ENCODE measurements around the gene PEAK3.

PEAK3 gene

DNA sequence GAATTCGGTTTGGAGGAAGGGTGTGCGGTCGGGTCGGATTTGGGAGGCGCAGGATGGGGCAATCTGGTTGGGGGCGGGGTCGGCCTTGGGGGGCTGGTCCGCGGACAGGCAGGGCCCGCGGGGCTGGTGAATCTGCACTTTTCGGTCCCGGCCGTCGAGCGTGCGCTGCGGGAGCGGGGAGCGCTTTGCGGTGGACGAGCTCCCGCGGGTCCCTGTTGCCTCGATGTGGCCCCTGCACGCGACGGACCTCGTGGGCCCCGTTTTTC, 11.9 kb downstream of the PEAK3 start:
- in situ Hi-C loops (cut with HindIII; ENCODE audit: low pct_unique_long_range_greater_than_20kb, low sequenced_read_pairs), result no loop called here
- no peak for TF ChIP-seq JUND (IDR thresholded peaks at IDR 0.05; ENCODE audit: low read depth)
- no peak for DNase-seq (ENCODE audit: low read depth in 1 of 2, low spot score in 1 of 2)

DNA sequence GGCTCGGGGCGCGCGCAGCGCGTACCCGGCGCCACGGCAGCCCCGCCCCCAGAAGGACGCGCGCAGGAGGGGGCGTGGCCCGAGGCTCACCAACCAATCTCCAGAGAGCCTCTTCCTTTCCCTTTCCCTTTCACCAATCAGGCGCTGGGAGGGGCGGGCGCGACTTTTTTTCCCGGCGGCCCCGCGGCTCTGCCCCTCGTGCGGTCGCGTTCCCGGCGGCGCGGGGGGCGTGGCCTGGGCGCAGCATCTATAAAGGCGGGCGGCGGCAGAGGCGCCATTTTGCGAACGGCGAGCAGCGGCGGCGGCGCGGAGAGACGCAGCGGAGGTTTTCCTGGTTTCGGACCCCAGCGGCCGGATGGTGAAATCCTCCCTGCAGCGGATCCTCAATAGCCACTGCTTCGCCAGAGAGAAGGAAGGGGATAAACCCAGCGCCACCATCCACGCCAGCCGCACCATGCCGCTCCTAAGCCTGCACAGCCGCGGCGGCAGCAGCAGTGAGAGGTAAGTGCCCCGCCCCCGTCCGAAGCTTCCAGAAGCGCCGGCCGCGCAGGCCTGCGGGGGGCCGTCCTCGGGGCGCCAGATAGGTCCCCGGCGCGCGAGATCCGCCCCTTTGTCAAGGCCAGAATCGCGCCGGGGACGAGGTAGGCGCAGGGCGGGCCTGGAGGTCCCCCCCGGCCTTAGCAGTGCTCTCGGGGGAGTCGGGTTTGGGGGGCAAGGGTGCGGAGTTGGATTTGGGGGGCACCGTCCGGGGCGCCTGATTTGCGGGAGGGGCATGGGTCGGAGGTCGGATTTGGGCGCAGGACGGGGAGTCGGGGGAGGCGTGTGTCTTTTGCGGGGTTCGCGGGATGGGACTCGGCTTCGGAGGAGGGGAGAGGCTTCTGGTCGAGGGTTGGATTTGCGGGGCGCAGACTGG, 12.5 kb downstream of the PEAK3 start:
- DNase-seq (ENCODE audit: low read depth in 1 of 2, low spot score in 1 of 2), result peak; percentile 96 to 99
- TF ChIP-seq JUND (IDR thresholded peaks at IDR 0.05; ENCODE audit: low read depth), result no peak
- in situ Hi-C loops (cut with HindIII; ENCODE audit: low pct_unique_long_range_greater_than_20kb, low sequenced_read_pairs), result no loop called here

DNA sequence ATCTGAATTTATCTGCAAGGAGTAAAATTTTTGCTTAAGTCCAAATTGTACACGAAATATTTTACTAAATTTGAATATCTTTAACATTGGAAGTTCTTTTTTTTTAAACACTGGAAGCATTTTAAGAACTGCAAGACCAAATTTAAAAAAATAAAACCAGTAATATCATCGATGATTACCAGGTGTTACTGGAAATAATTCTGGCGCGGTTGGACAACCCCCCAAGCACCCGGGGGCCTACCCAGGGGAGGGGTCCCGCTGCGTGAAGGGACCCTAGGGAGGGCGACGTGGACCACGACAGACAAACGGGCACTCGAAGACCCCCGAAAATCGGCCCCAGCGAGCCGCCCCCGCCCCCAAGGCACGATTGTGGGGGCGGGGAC, 13.1 kb downstream of the PEAK3 start:
- TF ChIP-seq JUND (IDR thresholded peaks at IDR 0.05; ENCODE audit: low read depth), result no peak
- no peak for DNase-seq (ENCODE audit: low read depth in 1 of 2, low spot score in 1 of 2)
- in situ Hi-C loops (cut with HindIII; ENCODE audit: low pct_unique_long_range_greater_than_20kb, low sequenced_read_pairs), result no loop called here

DNA sequence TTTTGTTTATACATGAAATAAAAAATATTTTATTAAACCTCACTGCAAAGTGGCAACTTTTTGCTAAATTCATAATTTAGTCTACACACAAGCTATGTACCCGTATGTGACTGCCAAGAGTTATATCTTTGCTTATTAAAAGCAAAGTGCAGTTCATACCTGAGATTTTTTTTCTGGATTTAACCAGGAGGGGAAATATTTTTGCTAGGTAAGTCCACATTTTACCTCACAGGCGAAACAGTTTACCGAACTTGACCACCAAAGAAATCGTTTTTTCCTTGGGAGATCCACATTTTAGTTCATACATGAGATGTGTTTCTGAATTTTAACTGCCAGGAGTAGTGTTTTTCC, 13.5 kb downstream of the PEAK3 start:
- no peak for TF ChIP-seq JUND (IDR thresholded peaks at IDR 0.05; ENCODE audit: low read depth)
- in situ Hi-C loops (cut with HindIII; ENCODE audit: low pct_unique_long_range_greater_than_20kb, low sequenced_read_pairs), result no loop called here
- no peak for DNase-seq (ENCODE audit: low read depth in 1 of 2, low spot score in 1 of 2)

DNA sequence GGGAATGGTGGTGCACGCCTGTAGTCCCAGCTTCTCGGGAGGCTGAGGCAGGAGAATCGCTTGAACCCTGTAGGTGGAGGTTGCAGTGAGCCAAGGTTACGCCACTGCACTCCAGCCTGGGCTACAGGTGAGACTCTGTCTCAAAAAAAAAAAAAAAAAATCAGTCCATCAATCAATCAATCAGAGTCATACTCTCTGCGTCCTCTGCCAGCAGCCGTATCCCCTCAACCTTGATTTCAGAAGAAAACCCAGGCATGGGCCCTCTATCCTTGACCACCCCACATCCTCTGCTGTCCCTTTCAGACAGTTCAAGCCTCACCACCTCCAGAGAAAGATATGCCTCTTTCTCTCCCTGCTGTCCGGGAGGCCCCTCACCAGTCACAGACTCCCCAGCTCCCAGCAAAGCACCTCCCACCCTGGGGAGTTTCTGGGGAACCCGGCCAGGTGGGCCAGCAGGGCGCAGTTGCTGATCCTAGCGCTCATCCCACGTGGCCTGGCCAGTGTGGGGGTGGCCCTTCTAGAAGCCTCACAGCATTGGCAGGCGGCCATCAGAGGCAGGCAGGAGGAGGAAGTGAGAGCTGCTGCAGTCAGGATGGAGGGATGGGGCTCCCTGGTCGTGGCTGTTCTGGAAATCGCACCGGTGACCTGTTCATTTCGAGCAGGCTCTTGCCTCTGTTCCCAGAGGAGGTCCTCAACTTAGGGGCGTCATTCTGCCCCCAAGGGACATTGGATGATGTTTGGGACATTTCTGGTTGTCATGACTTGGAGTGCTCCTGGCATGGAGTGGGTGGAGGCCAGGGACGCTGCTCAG, 15.6 kb downstream of the PEAK3 start:
- in situ Hi-C loops (cut with HindIII; ENCODE audit: low pct_unique_long_range_greater_than_20kb, low sequenced_read_pairs), result no loop called here

DNA sequence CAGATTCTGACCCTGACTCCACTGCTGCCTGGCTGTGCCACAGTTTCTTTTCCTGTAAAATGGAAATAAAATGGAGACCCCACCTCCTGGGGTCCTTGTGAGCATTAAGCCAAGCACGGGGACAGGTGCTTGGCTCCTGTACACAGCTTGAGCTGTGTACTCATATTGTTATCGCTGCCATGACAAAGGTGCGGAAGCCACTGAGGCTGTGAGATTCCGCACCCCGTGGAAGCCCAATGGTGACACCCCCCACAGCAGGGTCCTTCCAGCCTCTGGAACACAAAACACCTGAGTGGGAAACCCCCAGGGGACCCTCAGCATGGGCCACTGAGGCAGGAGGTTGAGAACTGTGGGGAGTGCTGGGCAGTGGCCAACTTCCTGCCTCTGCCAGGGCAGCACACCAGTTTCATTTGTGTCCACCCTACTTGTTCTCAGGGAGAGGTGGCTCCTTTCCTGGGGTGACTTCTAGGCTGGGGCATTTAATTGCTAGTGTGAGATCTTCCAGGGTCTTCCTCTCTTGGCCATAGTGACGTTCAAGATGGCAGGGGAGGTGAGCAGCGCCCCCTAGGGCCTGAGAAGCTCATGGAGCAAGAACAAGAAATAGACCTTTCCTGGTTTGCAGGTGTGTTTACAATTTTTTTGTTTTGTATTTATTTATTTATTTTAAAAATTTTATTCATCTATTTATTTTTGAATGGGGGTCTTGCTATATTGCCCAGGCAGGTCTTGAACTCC, 20.4 kb downstream of the PEAK3 start:
- DNase-seq (ENCODE audit: low read depth in 1 of 2, low spot score in 1 of 2), result no peak
- TF ChIP-seq JUND (IDR thresholded peaks at IDR 0.05; ENCODE audit: low read depth), result no peak
- in situ Hi-C loops (cut with HindIII; ENCODE audit: low pct_unique_long_range_greater_than_20kb, low sequenced_read_pairs), result no loop called here

More for the DNA sequence above, 15.6 kb downstream of the PEAK3 start:
- DNase-seq (ENCODE audit: low read depth in 1 of 2, low spot score in 1 of 2), result peak in 1 of 2 experiments; percentile 69
- no peak for TF ChIP-seq JUND (IDR thresholded peaks at IDR 0.05; ENCODE audit: low read depth)

DNA sequence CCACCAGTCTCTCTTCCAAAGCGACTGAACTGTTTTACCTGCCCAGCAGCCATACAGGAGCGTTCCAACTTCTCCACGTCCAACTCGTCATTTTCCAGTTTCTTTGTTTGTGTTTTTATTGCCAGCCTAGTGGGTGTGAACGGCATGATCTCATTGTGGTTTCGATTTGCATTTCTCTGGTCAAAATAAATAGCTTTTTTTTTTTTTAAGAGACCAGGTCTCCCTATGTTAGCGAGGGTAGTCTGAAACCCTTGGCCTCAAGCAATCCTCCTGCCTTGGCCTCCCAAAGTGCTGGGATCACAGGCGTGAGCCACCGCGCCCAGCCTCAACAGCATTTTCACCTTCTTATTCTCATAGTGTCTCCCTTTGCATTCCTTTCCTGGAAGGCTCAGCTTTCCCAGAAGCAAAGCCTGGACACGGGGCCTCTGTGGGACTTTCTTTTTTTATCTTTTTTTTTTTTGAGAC, 21.6 kb downstream of the PEAK3 start:
- no peak for TF ChIP-seq JUND (IDR thresholded peaks at IDR 0.05; ENCODE audit: low read depth)
- in situ Hi-C loops (cut with HindIII; ENCODE audit: low pct_unique_long_range_greater_than_20kb, low sequenced_read_pairs), result no loop called here
- DNase-seq (ENCODE audit: low read depth in 1 of 2, low spot score in 1 of 2), result no peak

DNA sequence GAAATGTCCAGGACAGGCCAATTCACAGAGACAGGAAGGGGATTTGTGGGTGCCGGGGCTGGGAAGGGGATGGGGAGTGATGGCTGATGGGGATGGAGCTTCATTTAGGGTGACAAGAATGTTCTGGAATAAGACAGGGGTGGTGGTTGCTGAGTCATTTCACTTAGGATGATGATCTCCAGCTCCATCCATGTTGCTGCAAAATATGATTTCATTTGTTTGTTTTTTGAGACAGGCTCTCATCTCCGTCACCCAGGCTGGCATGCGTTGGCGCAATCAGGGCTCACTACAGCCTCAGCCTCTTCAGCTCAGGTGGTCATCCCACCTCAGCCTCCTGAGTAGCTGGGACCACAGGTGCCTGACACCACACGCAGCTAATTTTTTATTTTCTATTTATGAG, 22.6 kb downstream of the PEAK3 start:
- no peak for TF ChIP-seq JUND (IDR thresholded peaks at IDR 0.05; ENCODE audit: low read depth)
- in situ Hi-C loops (cut with HindIII; ENCODE audit: low pct_unique_long_range_greater_than_20kb, low sequenced_read_pairs), result no loop called here
- no peak for DNase-seq (ENCODE audit: low read depth in 1 of 2, low spot score in 1 of 2)

DNA sequence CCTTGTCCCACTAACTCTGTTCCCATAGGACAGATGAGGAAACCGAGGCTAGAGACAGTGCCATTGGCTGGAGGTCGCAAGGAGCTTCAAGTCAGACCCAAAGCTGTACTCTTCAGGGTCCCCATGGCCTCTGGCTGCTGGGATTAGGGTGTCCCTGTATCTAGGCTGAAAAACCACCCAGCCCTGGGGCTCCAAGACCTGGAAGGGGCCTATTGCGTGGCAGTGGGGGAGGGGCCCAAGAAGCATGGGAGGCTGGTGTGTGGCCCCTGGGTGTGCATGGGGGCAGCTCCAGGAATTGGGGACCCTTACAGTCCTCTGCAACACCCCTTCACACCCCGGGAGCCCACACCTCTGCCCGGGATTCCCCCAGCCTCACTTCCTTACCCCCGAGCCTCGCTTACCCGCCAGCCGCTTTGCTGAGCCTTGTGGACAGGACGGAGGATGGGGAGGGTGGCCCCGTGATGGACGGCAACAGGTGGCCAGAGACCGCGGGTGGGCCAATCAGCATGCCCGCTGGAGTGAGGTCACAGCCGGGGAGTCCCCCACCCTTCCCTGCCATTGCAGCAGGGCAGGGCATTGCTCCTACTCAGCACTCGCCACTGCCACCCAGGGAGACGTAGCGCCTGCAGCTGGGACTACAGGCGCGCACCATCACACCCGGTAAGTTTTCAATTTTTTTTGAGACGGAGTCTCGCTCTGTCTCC, 25.8 kb downstream of the PEAK3 start, which contains the start of gene JSRP1:
Gene JSRP1, minus strand, starts transcription at position 436 of the 704 bp plus-strand sequence. CDS start 1,103 bp downstream, outside the sequence.
- no peak for DNase-seq (ENCODE audit: low read depth in 1 of 2, low spot score in 1 of 2)
- in situ Hi-C loops (cut with HindIII; ENCODE audit: low pct_unique_long_range_greater_than_20kb, low sequenced_read_pairs), result no loop called here
- no peak for TF ChIP-seq JUND (IDR thresholded peaks at IDR 0.05; ENCODE audit: low read depth)

DNA sequence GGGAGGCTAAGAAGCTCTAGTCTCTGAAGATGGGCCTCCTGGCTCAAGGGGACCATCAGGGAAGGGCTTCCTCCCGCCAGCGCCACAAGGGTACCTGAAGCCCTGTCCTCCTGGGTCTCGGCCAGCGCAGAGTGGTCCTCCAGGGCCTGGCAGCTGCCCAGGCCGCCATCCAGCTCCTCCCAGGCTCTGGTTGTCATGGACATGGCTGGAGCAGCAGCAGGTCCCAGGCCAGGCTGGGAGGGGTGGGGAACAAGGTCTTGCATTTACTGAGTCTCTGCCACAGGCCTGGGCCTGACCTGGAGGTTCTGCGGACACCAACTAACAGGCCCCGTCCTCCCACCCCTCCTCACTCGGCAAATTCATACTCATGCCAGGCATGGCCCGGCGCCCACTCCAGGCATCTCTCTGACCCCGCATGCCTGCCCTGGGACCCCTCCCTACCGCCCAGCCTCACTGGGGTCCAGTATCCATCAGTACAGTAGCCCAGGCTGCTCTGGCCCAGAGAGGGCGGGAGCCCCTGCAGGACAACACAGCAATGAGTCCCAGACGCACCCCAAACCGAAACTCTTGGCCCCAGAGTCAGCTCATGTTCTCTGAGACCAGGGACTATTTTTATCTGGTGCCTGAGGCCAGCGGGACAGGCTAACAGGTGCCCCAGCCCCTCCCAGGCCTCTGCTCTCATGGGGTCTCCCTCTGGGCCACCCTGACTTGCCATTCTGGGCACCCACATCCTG, 26.7 kb downstream of the PEAK3 start:
- TF ChIP-seq JUND (IDR thresholded peaks at IDR 0.05; ENCODE audit: low read depth), result no peak
- DNase-seq (ENCODE audit: low read depth in 1 of 2, low spot score in 1 of 2), result no peak

DNA sequence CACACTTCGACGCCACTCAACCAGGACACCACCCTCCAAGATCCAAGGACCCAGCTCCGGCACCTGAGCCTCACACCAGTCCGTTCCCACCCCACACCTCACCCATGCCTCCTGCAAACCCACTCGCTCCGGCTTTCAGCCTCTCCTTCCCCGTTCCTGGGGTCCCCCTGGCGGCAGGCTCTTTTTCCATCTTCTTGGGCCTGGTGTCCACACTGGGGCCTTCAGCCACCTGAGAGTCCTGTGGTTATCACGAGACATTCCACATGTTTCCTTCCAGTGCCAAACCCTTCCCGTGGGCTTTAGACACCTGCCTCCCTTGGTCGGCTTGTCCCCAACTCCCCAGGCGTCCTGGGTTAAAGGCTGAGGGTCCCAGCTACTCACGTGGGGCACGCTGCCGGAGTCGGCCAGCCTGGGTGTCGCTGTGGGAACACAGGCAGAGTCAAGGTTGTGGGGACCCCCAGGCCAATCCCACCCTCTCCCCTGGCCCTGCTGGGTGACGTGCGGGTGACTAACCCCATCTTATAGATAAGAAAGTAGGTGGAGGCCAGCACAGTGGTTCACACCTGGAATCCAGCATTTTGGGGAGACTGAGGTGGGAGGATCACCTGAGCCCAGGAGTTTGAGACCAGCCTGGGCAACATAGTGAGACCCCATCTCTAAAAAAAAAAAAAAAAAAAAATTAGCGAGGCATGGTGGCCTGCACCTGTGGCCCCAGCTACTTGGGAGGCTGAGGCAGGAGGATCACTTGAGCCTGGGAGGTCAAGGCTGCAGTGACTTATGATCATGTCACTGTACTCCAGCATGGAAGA, 27.7 kb downstream of the PEAK3 start:
- in situ Hi-C loops (cut with HindIII; ENCODE audit: low pct_unique_long_range_greater_than_20kb, low sequenced_read_pairs), result no loop called here
- DNase-seq (ENCODE audit: low read depth in 1 of 2, low spot score in 1 of 2), result no peak
- no peak for TF ChIP-seq JUND (IDR thresholded peaks at IDR 0.05; ENCODE audit: low read depth)

More for the DNA sequence above, 26.7 kb downstream of the PEAK3 start:
- in situ Hi-C loops (cut with HindIII; ENCODE audit: low pct_unique_long_range_greater_than_20kb, low sequenced_read_pairs), result no loop called here
